ENCODE measurements around the gene MEF2A.

GRCh38 chr15:99589801-99590200 is 24.0 kb downstream of the MEF2A start:
- TF ChIP-seq, protein P1, sequence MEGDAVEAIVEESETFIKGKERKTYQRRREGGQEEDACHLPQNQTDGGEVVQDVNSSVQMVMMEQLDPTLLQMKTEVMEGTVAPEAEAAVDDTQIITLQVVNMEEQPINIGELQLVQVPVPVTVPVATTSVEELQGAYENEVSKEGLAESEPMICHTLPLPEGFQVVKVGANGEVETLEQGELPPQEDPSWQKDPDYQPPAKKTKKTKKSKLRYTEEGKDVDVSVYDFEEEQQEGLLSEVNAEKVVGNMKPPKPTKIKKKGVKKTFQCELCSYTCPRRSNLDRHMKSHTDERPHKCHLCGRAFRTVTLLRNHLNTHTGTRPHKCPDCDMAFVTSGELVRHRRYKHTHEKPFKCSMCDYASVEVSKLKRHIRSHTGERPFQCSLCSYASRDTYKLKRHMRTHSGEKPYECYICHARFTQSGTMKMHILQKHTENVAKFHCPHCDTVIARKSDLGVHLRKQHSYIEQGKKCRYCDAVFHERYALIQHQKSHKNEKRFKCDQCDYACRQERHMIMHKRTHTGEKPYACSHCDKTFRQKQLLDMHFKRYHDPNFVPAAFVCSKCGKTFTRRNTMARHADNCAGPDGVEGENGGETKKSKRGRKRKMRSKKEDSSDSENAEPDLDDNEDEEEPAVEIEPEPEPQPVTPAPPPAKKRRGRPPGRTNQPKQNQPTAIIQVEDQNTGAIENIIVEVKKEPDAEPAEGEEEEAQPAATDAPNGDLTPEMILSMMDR (IDR thresholded peaks at IDR 0.05; ENCODE audit: borderline replicate concordance, extremely low read depth, low read length, poor library complexity, severe bottlenecking) = no peak
- TF ChIP-seq EZH2 (IDR thresholded peaks at IDR 0.05; ENCODE audit: borderline replicate concordance, low read depth, low read length, severe bottlenecking) = no peak
